Measurements from ENCODE around the gene HIGD1B.

DNA sequence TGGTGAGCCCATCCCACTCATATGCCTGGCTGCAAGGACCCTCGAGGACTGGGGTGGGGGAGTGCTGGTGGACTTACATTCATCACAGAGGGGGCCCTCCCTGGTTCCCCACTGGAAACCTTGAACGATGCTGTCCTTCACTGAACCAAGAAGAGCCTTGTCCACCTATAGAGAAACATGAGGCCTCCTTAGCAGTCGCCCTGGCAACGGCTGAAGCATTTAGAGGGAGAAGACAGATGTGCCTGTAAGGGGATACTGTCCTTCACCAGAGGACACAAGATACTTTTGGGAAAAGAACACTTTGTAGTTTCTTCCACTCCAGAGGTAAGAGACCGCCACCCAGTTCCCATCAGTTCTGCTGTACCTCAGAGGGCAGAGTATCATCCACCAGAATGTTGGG lies 6.5 kb downstream of the HIGD1B start:
- TF ChIP-seq POLR2AphosphoS5 (IDR thresholded peaks at IDR 0.05; ENCODE audit: low read depth, low read length) (no peak), TAF1 (IDR thresholded peaks at IDR 0.05; ENCODE audit: borderline replicate concordance, insufficient read depth, low read length) (no peak), REST (IDR thresholded peaks at IDR 0.05; ENCODE audit: insufficient read depth in 1 of 2, low read depth in 2 of 2, low read length in 2 of 2) (no peak)
